H9 (cell line): ENCODE data around the gene RHBDF1. TPM values are rescaled to one million over a fixed set of nuclear protein-coding genes. Genes with fewer than 3 reads are reported as not detected.

Experiments used
- DNase-seq: peaks from one replicate; pipeline ENCODE4 v3.0.0-alpha.2; 2017
- H2AFZ ChIP-seq: one replicate; pipeline ENCODE4 v1.6.1; 2013; ENCODE audit warnings: mild to moderate bottlenecking, low read length, control low read depth, moderate library complexity
- H2AK5ac ChIP-seq: 2 replicates; pipeline ENCODE4 v1.6.1; 2013; ENCODE audit warnings: low read length, control low read depth, mixed read lengths; ENCODE audit not compliant: insufficient read length
- H2BK120ac ChIP-seq: one replicate; pipeline ENCODE4 v1.6.1; 2013; ENCODE audit warnings: low read depth, mild to moderate bottlenecking, low read length, control low read depth, inconsistent platforms; ENCODE audit not compliant: poor library complexity, severe bottlenecking
- H2BK12ac ChIP-seq: 2 replicates; pipeline ENCODE4 v1.6.1; 2013; ENCODE audit warnings: low read length, control low read depth, mixed read lengths, low read depth; ENCODE audit not compliant: insufficient read length
- H2BK15ac ChIP-seq: 2 replicates; pipeline ENCODE4 v1.6.1; 2013; ENCODE audit warnings: low read depth, low read length, control low read depth
- H2BK20ac ChIP-seq: one replicate; pipeline ENCODE4 v1.6.1; 2013; ENCODE audit warnings: low read depth, mild to moderate bottlenecking, low read length, control low read depth, inconsistent platforms; ENCODE audit not compliant: poor library complexity, severe bottlenecking
- H2BK5ac ChIP-seq: 2 replicates; pipeline ENCODE4 v1.6.1; 2013; ENCODE audit warnings: low read length, control low read depth, mixed read lengths; ENCODE audit not compliant: insufficient read length
- H3K14ac ChIP-seq: 2 replicates; pipeline ENCODE4 v1.6.1; 2013; ENCODE audit warnings: low read length, control low read depth; ENCODE audit not compliant: insufficient read depth
- H3K18ac ChIP-seq: 2 replicates; pipeline ENCODE4 v1.6.1; 2013; ENCODE audit warnings: low read depth, mild to moderate bottlenecking, mixed read lengths, low read length, control low read depth; ENCODE audit not compliant: insufficient read length
- H3K23ac ChIP-seq: 2 replicates; pipeline ENCODE4 v1.6.1; 2013; ENCODE audit warnings: low read length, control low read depth, mixed read lengths, low read depth; ENCODE audit not compliant: insufficient read length
- H3K23me2 ChIP-seq: 2 replicates; pipeline ENCODE4 v1.6.1; 2013; ENCODE audit warnings: low read depth, mild to moderate bottlenecking, mixed read lengths, low read length, control low read depth; ENCODE audit not compliant: insufficient read length, poor library complexity, severe bottlenecking
- H3K27ac ChIP-seq: 2 replicates; pipeline ENCODE4 v1.5.1; 2013; ENCODE audit warnings: low read length, control low read depth, mixed read lengths, low read depth; ENCODE audit not compliant: insufficient read length
- H3K27me3 ChIP-seq: 2 replicates; pipeline ENCODE4 v1.6.1; 2013; ENCODE audit warnings: low read length, control low read depth, inconsistent platforms; ENCODE audit not compliant: insufficient read depth
- H3K4ac ChIP-seq: 2 replicates; pipeline ENCODE4 v1.6.1; 2013; ENCODE audit warnings: low read depth, mild to moderate bottlenecking, control low read depth, inconsistent platforms, low read length, moderate library complexity
- H3K4me1 ChIP-seq: 2 replicates; pipeline ENCODE4 v1.6.1; 2013; ENCODE audit warnings: low read length, control low read depth, inconsistent platforms; ENCODE audit not compliant: insufficient read depth
- H3K4me2 ChIP-seq: 2 replicates; pipeline ENCODE4 v1.6.1; 2013; ENCODE audit warnings: low read length, control low read depth, mixed read lengths; ENCODE audit not compliant: insufficient read length, insufficient read depth
- H3K56ac ChIP-seq: 2 replicates; pipeline ENCODE4 v1.6.1; 2013; ENCODE audit warnings: low read depth, mild to moderate bottlenecking, mixed read lengths, low read length, control low read depth; ENCODE audit not compliant: insufficient read length
- H3K79me1 ChIP-seq: 2 replicates; pipeline ENCODE4 v1.6.1; 2013; ENCODE audit warnings: low read depth, mild to moderate bottlenecking, moderate library complexity, low read length, control low read depth, inconsistent platforms; ENCODE audit not compliant: insufficient read depth, poor library complexity, severe bottlenecking
- H3K79me2 ChIP-seq: 2 replicates; pipeline ENCODE4 v1.6.1; 2013; ENCODE audit warnings: low read length, control low read depth, inconsistent platforms; ENCODE audit not compliant: insufficient read depth
- H3K9ac ChIP-seq: 2 replicates; pipeline ENCODE4 v1.6.1; 2013; ENCODE audit warnings: low read length, control low read depth, mixed read lengths; ENCODE audit not compliant: insufficient read length; ENCODE audit errors: extremely low read depth
- H3K9me3 ChIP-seq: one replicate; pipeline ENCODE4 v1.6.1; 2013; ENCODE audit warnings: low read depth, low read length, inconsistent platforms; ENCODE audit not compliant: control insufficient read depth
- H3T11ph ChIP-seq: one replicate; pipeline ENCODE4 v1.6.1; 2013; ENCODE audit warnings: mild to moderate bottlenecking, low read length, control low read depth, inconsistent platforms
- H4K20me1 ChIP-seq: one replicate; pipeline ENCODE4 v1.6.1; 2013; ENCODE audit not compliant: control insufficient read depth, insufficient read length, insufficient read depth
- H4K5ac ChIP-seq: 2 replicates; pipeline ENCODE4 v1.6.1; 2013; ENCODE audit warnings: low read depth, mild to moderate bottlenecking, mixed read lengths, low read length, control low read depth; ENCODE audit not compliant: insufficient read length
- H4K8ac ChIP-seq: replicated peaks from 2 replicates; pipeline ENCODE4 v1.6.1; 2013; ENCODE audit warnings: low read length, control low read depth, mixed read lengths, low read depth; ENCODE audit not compliant: insufficient read length
- H4K91ac ChIP-seq: 2 replicates; pipeline ENCODE4 v1.6.1; 2013; ENCODE audit warnings: low read depth, mild to moderate bottlenecking, moderate library complexity, mixed read lengths, low read length, control low read depth; ENCODE audit not compliant: insufficient read length
- H3K27ac Mint-ChIP-seq, 3 experiments: 2 replicates in 2 of 3; 3 replicates in 1 of 3; pipeline ENCODE4 v1.8.0; 2020 to 2021; ENCODE audit warnings: mixed read lengths in 3 of 3, mild to moderate bottlenecking in 1 of 3, moderate library complexity in 1 of 3
- H3K27me3 Mint-ChIP-seq: 2 replicates; pipeline ENCODE4 v1.8.0; 2021; ENCODE audit warnings: low read depth, mild to moderate bottlenecking, moderate library complexity, mixed read lengths
- H3K36me3 Mint-ChIP-seq, 3 experiments: 2 replicates in 2 of 3; 3 replicates in 1 of 3; pipeline ENCODE4 v1.8.0; 2020 to 2021; ENCODE audit warnings: low read depth in 3 of 3, mixed read lengths in 3 of 3; ENCODE audit not compliant: insufficient read depth in 1 of 3
- H3K4me1 Mint-ChIP-seq, 2 experiments: 2 replicates each; pipeline ENCODE4 v1.8.0; 2020; ENCODE audit warnings: mixed read lengths in 2 of 2
- H3K4me3 Mint-ChIP-seq, 2 experiments: 2 replicates in 1 of 2; 3 replicates in 1 of 2; pipeline ENCODE4 v1.8.0; 2020 to 2021; ENCODE audit warnings: mild to moderate bottlenecking in 2 of 2, mixed read lengths in 2 of 2, moderate library complexity in 1 of 2
- H3K9me3 Mint-ChIP-seq, 2 experiments: 2 replicates in 1 of 2; 3 replicates in 1 of 2; pipeline ENCODE4 v1.8.0; 2020; ENCODE audit warnings: mild to moderate bottlenecking in 2 of 2, mixed read lengths in 2 of 2, moderate library complexity in 1 of 2
- WGBS: extraction: QIAGEN DNeasy Blood & Tissue Kit; methylation state at CpG from one replicate; pipeline ENCODE4 v1.1.7; 2013; ENCODE audit warnings: missing lambda C conversion rate, low lambda C conversion rate, mixed read lengths; ENCODE audit not compliant: insufficient read length; ENCODE audit errors: extremely low coverage; 5-methylcytosine and 5-hydroxymethylcytosine counted together
- total RNA-seq: library from RNA; stranded (reverse); gene quantifications from 2 replicates; pipeline ENCODE4 v1.2.1, GENCODE V29; 2021
- TF ChIP-seq, protein P1 (sequence below): fragments of 200-600 bp; sonication (generic); conservative IDR thresholded peaks from 3 replicates; pipeline ENCODE4 v1.8.0; 2021; ENCODE audit warnings: antibody characterized with exemption, mild to moderate bottlenecking

The RHBDF1 gene
- total RNA-seq, 1 experiment from 2014 or later: 34.6 TPM

DNA sequence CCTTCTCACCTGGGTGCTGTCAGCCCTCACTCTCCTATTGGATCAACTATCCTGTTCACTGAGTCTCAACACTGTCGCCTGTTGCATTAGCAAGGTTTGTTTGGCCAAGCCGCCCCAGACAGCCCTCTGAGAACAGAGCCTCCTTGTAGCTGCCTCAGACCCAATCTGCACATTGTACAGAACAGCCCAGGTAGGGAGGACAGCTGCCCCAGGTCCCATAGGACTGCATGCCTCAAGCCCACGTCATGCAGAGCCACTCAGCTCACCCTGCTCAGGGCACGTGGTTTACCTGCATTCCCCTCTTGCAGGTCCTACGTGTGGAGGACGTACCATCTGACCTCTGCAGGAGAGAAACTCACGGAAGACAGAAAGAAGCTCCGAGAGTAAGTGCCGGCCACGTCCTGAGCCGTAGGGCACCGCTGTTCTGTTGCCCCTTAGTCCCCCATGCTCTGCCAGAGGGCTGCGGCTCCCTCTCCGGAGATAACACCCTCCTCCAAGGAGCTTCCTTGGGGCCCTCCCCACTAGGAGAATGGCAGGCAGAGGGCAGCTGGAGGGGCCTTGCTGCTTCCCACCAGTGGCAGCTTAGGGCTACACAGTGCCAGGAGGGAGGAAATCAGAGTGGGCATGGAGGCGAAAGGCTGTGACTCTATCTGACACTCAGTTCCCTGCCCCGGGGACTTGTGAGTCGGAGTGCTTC lies 16.1 kb downstream of the RHBDF1 start:
- Histone ChIP-seq H2BK5ac (no peak overlapping the region), H2AFZ (no peak overlapping the region), H2BK12ac (no peak overlapping the region), H3K14ac (no peak overlapping the region), H4K5ac (no peak overlapping the region), H2BK20ac (no peak overlapping the region), H3K4me1 (no peaks in the 10 kb centered on the region), H4K8ac (no peak overlapping the region), H4K20me1 (no peaks in the 10 kb centered on the region), H2AK5ac (no peak overlapping the region), H3K23me2 (no peaks in the 10 kb centered on the region), H4K91ac (no peak overlapping the region), H2BK15ac (no peak overlapping the region), H2BK120ac (no peak overlapping the region), H3K18ac (no peak overlapping the region), H3K4me2 (no peak overlapping the region), H3K23ac (no peak overlapping the region), H3K79me1 (no peaks in the 10 kb centered on the region), H3K4ac (no peak overlapping the region), H3K9me3 (no peaks in the 10 kb centered on the region), H3K9ac (no peak overlapping the region), H3T11ph (no peak overlapping the region), H3K27me3 (no peaks in the 10 kb centered on the region), H3K27ac (no peak overlapping the region), H3K79me2 (peaks cover 2% of the 10 kb centered on the region; the same call in 1 of the 2 replicates), H3K56ac (no peak overlapping the region)
- Mint-ChIP-seq H3K4me1 (peaks cover 5 to 13% of the 10 kb centered on the region in 2 experiments), H3K4me3 (peak overlapping the region in 1 of 2 experiments; percentile 51; a peak in 1 of 5 replicates), H3K27ac (no peak overlapping the region), H3K27me3 (peaks cover 1% of the 10 kb centered on the region; the same call in 1 of the 2 replicates), H3K36me3 (peaks cover 30 to 74% (median 67%) of the 10 kb centered on the region in 3 experiments), H3K9me3 (peaks cover 3 to 5% of the 10 kb centered on the region in 2 experiments; a peak in 3 of 5 replicates)
- WGBS: no CpG with 5 or more reads among the region's 17 CpGs
- TF ChIP-seq, protein P1, sequence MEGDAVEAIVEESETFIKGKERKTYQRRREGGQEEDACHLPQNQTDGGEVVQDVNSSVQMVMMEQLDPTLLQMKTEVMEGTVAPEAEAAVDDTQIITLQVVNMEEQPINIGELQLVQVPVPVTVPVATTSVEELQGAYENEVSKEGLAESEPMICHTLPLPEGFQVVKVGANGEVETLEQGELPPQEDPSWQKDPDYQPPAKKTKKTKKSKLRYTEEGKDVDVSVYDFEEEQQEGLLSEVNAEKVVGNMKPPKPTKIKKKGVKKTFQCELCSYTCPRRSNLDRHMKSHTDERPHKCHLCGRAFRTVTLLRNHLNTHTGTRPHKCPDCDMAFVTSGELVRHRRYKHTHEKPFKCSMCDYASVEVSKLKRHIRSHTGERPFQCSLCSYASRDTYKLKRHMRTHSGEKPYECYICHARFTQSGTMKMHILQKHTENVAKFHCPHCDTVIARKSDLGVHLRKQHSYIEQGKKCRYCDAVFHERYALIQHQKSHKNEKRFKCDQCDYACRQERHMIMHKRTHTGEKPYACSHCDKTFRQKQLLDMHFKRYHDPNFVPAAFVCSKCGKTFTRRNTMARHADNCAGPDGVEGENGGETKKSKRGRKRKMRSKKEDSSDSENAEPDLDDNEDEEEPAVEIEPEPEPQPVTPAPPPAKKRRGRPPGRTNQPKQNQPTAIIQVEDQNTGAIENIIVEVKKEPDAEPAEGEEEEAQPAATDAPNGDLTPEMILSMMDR: no peak
- no peak for DNase-seq
